HL-60/S4 treated with phorbol 12-myristate 13-acetate at 8.2 ng/mL for 4 days and 3 days (cell line): ENCODE results near the gene SLC6A17.

Experiments
- in situ Hi-C: fragments of 300-500 bp; cut with MboI; formaldehyde crosslinking; loops from 2 replicates; pipeline ENCODE4 v1.15.0; 2022; ENCODE audit warnings: low sequenced_read_pairs

The SLC6A17 gene

GRCh38 chr1:110150330-110151174 lies at the start of gene SLC6A17:
TSS of gene SLC6A17 (plus strand) at chr1:110150494. CDS start at chr1:110166930, 16,436 bp downstream.
- in situ Hi-C loops: no loop called here

- in situ Hi-C loops: no loop called here
Measured at GRCh38 chr1:110102081-110102480, 48.2 kb upstream of the SLC6A17 start.

- in situ Hi-C loops: no loop called here
Measured at GRCh38 chr1:110106013-110106941, 44.0 kb upstream of the SLC6A17 start.

GRCh38 chr1:110107867-110108469 lies 42.3 kb upstream of the SLC6A17 start:
- in situ Hi-C loops: no loop called here

GRCh38 chr1:110111081-110111480 lies 39.2 kb upstream of the SLC6A17 start:
- in situ Hi-C loops: no loop called here

- in situ Hi-C loops: no loop called here
Measured at GRCh38 chr1:110112143-110112542, 38.2 kb upstream of the SLC6A17 start, which contains the start of gene UBL4B. TSS of gene UBL4B (plus strand) at chr1:110112443. CDS start at chr1:110112535, 92 bp downstream.

GRCh38 chr1:110112656-110113055 lies 37.6 kb upstream of the SLC6A17 start:
- in situ Hi-C loops: no loop called here

- in situ Hi-C loops: no loop called here
Measured at GRCh38 chr1:110113551-110113950, 36.7 kb upstream of the SLC6A17 start.

- in situ Hi-C loops: no loop called here
Measured at GRCh38 chr1:110114173-110114572, 36.1 kb upstream of the SLC6A17 start.

GRCh38 chr1:110114784-110115183 lies 35.5 kb upstream of the SLC6A17 start:
- in situ Hi-C loops: no loop called here

GRCh38 chr1:110118636-110119396 lies 31.5 kb upstream of the SLC6A17 start:
- in situ Hi-C loops: no loop called here

GRCh38 chr1:110119843-110120242 lies 30.5 kb upstream of the SLC6A17 start:
- in situ Hi-C loops: no loop called here

- in situ Hi-C loops: no loop called here
Measured at GRCh38 chr1:110120960-110121561, 29.2 kb upstream of the SLC6A17 start.

- in situ Hi-C loops: no loop called here
Measured at GRCh38 chr1:110123224-110123623, 27.1 kb upstream of the SLC6A17 start.

- in situ Hi-C loops: no loop called here
Measured at GRCh38 chr1:110125810-110126209, 24.5 kb upstream of the SLC6A17 start.

- in situ Hi-C loops: no loop called here
Measured at GRCh38 chr1:110130113-110130591, 20.1 kb upstream of the SLC6A17 start.

GRCh38 chr1:110130989-110131388 lies 19.3 kb upstream of the SLC6A17 start:
- in situ Hi-C loops: no loop called here

GRCh38 chr1:110132682-110133081 lies 17.6 kb upstream of the SLC6A17 start:
- in situ Hi-C loops: no loop called here

GRCh38 chr1:110133436-110133835 lies 16.9 kb upstream of the SLC6A17 start:
- in situ Hi-C loops: no loop called here

GRCh38 chr1:110134050-110134595 lies 16.2 kb upstream of the SLC6A17 start:
- in situ Hi-C loops: no loop called here
